Activated T-helper 1 cell treated with Interleukin-2 at 50 U/mL for 16 hours (primary cell): ENCODE data around the gene PEX14.

ENCODE experiments used
- DNase-seq: peaks from one replicate; pipeline ENCODE4 v3.0.0-alpha.2; 2020; ENCODE audit warnings: low read depth

Gene PEX14

DNA sequence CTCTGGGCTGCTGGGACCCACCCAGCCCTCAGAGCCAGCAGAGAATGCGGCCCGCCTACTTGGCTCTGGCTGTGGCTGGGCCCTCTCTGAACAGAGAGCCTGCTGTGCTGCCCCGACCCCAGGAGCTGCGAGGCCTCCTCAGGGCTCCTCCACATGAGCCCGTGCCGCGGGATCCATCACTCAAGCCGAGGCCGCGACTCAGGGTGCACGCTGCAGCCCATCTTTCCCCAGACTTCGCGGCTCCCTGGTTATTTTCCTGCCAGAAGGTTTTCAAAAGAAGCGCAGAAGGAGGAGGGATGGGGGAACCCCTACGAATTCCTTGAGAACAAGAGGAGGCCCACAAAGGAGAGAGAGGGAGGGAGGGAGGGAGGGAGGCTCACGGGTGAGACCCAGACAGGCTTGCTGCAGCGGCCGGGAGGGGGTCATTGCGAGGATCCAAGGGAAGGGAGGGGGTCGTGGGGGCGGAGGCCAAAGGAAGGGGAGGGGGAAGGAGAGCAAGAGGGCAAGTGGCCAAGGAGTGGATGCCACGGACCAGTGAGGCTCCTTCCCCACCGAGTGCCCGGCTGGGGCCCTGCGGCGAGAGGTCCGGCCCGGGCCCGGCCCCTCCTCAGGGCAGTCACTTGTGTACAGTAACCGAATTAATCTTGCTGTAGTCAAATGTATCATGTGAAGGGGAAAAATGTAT lies 174.9 kb downstream of the PEX14 start:
- DNase-seq = no peak

DNA sequence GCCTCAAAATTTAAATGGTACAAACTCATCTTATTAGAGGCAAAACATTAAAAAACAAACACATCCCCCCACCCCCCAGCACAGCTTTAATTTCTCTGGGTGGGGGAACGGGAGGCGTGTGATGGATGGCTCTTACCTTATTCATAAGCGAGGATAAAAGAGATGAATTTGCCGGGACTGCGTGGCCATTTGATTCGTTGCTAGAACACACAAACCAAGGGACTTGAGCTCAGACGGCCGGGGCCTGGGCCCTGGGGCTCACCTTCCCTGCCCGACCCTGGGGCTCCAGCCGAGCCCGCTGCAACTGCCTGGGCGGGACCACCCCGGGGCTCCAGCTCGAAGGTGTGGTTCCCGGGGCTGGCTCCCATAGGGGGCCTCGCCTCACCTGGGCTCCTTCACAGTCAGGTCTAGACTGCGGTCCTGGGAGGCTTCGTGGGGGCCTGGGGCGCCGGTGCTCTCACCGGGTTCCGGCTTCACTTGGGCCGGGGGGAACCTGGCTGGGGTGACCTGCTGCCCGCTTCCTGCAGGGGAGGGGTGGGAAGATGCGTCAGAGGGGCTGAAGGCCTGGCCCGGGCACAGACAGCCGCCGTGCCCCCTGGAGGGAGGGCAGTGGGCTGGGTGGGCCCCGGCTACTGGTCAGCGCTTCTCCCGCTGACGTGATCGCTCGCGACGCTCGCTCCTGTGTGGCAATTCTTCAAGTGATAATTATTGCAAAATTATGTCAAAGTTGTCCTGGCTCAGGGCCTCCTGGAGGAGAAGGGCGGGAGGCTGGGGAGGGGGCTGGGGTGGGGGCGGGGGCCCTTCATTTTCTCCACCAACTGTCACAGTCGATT lies 176.0 kb downstream of the PEX14 start:
- DNase-seq = no peak

DNA sequence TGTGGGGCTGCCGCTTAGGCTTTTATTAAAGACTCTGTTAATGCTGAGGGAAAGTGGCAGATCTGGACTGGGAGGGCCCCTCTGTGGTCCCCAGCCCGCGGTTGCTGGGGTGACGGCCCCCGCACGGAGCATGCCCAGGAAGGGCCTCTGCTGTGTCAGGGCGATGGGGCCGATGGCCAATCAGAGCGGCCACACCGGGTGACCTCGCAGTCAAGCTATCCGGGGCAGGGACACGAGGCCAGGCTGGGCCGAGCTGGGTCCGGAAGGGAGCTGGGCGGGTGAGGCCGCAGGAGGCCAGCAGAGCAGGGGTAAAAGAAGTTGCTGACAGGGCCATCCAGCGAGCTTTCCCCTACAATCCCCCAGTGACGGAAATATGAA lies 176.6 kb downstream of the PEX14 start:
- DNase-seq = no peak

DNA sequence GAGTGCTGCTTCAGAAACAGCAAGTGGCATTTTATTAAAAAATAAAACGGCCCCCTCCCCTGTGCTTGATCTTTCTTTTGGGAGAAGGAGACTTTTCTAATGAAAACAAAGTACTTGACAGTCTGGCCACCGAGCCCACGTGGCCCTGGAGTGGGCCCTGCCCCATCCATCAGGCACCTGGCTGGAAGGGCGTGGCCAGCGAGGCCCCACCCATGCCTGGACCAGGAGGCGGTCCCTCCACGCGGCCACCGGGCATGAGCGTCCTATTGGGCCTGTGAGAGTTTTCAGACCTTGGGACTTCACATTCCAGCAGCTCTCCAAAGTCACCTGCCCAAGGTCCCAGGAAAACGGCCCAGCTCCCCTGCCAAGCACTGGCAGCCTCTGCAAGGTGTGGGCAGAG lies 177.0 kb downstream of the PEX14 start:
- DNase-seq = no peak

DNA sequence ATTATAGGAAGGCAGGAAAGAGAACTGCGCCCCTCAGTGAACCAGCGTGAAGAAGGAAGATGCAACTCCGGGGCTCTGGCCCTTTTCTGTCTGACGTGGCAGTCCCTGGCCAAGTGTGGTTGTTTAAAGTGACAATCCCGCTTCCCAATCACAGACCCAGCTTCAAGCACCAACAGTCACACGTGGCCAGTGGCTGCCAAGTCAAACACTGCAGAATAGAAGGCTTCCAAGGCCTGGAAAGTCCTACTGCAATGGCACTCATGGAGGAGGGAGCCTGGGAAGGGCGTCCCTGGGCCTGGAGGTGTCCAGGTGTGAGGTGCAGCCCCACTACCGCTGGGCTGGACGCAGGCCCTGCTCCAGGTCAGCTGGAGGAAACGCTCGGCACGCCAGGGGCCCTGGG lies 177.9 kb downstream of the PEX14 start:
- no peak for DNase-seq

DNA sequence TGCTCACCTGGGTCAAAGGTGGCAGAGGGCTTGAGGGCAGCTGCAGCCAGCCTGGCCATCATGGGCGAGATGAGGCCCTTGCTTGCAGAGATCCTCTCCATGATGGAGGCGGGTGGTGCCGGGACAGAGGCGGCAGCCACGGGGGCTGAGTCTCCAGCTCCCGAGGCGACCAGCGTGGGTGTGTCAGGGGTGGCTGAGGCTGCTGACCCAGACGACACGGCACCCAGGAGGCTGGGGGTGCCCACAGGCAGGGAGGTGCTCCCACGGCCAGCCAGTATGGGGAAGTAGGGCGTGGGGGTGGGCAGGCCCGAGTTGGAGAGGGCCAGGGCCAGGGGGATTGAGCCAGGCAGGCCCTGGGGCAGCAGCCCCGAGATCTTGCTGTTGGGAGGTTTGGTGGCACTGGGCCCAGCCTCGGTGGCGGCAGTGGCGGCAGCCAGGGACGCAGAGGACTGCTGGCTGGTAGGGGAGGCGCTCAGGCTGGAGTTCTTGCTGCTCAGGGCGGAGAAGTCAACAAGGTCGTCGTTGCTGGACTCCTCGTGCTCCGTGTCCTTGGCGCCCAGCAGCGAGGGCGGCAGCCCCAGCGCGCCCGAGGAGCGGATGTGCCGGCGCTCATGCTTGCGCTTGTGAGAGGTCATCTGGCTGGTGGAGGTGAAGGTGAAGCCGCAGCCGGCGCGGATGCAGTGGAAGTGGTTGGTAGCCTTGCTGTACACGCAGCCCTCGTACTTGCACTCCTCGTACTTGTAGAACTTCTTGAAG lies 178.8 kb downstream of the PEX14 start:
- no peak for DNase-seq

DNA sequence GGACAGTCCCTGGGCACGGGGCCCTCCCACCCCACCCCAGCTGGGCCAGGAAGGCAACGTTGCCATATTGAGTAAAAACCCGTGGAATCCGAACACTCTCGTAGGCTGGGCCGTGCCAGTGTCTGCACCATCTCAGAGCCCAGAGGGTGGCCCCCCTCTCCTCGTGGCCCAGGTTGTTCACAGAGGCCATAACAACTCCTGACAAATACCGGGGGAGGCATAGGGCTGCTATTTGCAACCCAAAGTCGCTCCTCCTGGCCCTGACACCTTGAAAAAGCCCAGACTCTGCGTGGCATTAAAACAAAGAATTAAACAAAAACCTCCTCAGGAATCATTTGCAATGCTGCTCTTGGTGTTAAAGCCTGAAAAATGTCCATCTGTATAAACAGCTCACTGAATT lies 180.3 kb downstream of the PEX14 start:
- no peak for DNase-seq

DNA sequence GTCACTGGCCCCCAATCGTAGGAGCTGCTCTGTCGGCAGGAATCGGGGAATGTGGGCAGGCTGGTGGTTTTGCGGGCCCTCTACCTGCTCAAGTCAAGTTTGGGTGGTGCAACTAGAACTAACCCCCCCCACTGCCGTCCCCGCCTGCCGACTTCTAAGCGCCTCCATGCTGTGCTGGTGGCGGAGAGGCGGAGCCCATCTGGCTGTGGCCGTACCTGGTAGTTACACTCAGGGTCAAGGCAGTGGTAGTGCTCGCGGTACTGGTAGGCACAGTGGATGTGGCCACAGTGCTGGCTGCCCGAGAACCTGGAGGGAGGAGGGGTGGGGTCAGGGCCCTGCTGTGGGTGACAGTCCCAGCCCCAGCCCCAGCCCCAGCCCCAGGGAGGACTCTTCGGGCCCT lies 181.7 kb downstream of the PEX14 start:
- DNase-seq = no peak

DNA sequence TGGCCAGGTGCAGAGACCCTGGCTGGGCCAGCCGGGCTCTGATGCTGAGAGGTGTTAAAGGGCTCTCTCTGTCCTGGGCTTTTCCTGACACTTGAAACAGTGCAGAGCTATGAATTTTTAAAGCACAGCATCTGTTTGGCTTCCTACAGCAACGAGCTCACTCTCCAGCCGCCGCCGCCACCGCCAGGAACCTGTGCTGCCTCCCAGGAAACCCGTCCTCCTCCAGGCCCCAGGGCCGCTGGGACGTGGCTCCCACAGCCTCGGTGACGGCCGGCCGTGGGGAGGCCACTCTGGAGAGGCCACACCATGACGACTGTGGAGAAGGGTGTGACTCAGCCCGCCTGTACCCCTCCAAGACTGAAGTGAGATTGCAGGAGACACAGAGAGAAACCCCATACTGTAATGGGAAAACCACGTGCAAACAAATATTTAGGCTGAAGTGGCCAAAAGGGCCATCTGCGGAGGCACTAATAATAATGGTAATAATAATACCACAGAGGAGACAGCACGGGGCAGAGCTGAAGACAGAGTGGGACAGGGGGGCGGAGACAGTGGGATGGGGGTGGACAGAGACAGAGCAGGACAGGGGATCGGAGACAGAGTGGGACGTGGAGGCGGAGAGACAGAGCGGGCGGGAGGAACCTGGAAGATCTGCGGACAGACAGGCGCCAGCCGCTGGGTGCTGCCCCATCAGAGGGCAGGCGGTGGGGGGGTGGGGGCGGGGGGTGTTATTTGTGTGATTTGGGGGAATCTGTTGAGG lies 182.5 kb downstream of the PEX14 start:
- no peak for DNase-seq

DNA sequence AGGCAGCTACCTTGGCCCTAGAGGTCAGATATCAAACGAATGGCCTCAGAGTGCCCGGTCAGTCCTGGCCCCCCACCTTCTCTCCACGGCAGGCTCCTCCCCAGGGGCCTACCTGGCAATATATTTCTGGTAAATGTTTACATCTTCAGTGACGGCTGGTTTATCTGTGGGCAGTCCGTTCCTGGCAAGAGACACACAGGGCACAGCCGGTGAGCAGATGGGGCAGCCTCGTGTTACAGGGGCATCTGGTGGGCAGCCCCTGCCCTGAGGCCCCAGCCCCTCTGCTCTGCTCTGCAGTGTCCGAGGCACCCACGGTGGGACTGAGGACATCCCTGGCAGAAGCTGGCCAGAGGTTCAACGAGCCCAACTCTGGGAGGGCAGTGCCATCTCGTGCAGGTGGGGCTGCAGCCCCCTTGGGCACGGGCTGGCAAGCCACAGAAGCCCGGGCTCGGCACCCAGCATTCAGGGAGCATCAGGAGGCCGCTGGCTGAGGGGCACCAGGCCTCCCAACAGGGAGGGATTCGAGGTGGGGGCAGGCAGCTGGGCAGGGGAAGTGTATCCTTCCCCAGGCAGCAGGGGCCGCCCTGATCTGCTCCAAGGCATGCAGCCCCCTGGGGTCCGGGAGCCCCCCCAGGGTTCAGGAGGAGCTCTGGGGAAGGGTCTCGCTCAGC lies 183.8 kb downstream of the PEX14 start:
- DNase-seq = no peak

DNA sequence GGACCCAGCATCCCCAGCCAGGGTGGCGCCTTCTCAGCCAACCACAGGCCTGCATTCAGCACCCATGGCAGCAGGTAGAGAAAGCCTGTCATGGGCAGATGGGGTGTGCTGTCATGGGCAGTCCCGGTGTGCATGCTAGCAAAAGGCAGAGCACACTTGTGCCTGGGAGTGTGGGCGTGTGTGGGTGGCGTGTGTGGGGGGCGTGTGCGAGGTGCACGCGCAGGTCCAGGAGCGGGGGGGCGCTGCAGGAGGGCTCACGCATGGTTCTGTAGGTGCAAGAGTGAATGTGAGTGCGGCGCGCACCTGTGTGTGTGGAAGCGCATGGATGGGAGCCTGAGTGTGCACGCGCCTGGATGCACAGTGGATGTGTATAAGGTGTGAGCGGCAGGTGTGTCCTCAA lies 184.5 kb downstream of the PEX14 start:
- no peak for DNase-seq

DNA sequence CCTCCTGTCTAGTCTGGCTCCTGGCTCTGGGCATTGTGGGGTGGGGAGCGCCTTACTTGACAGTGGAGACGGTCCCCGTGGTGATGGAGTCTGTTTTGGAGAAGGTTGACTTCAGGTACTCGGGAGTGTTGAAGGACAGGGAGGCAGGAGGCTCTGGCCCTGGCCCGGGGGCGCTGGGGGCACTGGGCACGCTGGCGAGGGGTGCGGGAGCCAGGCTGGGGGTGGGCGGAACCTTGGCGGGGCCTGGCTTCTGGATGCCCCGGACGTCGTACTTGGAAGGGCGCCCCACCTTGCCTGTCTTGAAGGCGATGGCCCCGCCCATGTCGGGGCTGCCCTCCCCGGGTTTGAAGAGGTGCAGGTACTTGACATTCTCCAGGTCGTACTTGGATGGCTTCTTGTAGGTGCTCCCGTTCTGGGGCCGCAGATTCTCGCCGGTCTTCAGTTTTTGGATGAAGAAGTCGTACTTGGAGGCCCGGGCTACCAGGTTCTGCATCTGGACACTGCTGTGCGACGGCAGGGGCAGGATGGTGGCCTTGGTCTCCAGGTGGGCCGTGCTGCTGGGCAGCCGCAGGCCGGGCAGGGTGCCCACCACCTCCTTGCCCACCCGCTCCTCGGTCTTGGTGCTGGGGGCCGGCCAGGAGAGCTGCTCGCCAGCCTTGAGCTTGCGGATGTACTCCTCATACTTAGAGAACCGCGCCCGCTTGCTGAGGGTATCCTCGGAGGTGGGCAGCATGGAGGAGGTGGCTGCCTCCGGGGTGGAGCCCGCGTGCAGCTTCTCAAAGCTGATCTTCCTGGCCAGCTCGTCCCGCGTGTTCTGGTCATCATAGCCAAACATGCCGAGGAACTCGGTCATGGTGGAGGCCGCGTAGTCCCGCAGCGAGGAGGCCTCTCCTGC lies 185.1 kb downstream of the PEX14 start:
- no peak for DNase-seq

DNA sequence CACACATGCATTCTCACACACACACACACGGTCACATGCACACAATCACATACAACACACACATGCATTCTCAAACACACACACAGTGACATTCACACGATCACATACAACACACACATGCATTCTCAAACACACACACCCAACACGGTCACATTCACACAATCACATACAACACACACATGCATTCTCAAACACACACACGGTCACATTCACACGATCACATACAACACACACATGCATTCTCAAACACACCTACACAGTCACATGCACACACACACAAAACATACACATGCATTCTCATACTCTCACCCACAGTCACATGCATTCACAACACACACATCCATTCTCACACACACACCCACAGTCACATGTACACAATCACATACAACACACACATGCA lies 186.7 kb downstream of the PEX14 start:
- DNase-seq = no peak

DNA sequence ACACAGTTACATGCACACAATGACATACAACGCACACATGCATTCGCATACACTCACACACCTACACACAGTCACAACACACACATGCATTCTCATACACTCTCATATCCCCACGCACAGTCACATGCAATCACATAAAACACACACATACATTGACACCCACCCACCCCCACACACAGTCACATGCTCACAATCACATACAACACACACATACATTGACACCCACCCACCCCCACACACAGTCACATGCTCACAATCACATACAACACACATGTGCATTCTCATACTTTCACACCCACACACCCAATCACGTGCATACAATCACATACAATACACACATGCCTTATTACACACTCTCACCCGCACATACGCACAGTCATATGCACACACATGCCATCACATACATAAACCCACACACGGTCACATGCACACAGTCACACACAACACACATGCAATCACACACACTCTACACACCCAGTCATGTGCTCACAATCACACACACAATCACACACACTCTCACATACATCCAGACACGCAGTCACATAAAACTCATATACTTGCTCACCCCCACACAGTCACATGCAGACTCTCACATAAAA lies 187.4 kb downstream of the PEX14 start:
- no peak for DNase-seq

DNA sequence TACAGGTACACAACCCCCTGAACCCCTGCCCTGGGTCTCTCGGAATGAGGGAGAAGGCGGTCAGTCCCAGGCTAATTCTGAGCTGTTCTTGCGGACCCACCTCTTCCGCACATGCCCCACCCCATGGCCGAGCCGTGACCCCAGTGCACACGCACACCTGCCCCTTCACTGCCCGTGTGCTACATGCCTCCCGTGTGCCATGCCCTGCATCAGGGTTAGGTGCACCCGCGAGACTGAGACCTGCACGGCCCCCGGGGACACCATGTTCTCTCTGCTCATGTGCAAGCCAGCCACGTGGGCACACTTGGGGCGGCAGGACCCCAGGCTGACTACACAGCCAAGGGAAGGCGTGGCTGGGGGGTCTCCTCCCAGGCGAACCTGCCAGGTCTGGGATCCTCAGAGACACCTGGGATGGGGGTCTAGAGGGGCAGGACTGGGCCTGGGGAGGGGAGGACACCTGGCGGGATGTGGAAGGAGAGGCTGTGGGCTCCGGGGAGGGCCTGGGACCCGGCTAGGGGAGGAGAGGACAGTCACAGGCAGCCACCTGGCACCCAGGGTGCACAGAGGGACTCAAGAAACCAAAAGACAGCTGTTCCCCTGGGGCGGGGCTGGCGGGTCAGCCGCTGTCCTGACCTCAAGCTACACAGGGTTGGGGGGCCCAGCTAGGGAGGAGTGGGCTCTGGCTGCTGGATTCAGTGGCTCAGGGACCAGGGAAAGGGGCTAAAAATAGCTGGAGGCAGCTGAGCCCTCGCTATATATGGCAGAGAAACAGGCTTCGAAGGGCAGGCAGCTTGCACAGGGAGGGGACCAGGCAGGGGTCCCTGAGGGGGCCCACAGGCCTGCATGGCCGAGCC lies 188.3 kb downstream of the PEX14 start:
- DNase-seq = no peak

DNA sequence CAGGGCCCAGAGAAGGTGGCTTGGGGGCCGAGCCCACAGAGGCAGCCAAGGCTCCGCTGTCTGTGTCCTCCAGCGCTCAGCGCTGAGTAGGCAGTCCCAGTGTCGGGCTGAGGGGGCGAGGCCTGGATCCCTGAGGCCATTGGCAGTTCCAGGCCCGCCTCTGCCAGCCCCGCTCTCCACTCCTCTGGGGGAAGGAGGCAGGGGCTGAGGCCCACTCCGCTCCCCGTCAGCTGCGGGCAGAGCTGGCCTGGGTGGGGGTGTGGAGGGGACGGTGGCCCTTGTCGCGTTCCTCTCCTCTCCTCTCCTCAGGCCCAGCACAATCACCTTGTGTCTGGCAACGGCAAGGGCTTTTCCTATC lies 188.9 kb downstream of the PEX14 start:
- DNase-seq = no peak

DNA sequence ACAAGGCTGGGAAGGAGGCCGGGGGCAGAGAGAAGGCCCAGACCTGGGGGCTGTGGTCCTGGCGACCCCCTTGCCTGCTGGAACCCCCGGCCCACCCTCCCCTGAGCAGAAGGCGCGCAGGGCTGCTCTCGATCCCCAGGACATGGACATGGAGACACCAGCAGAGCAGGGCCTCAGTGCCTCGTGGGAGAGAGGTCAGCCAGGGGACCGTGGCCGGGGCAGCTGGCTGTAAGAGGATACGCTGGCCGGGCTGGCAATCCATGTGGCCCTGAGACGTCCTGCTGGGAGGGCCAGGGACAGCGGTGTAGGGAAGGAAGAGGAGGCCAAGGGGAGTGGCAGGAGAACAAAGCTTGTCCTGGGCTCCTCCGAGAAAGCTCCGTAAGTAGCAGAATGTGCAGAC lies 189.5 kb downstream of the PEX14 start:
- no peak for DNase-seq

DNA sequence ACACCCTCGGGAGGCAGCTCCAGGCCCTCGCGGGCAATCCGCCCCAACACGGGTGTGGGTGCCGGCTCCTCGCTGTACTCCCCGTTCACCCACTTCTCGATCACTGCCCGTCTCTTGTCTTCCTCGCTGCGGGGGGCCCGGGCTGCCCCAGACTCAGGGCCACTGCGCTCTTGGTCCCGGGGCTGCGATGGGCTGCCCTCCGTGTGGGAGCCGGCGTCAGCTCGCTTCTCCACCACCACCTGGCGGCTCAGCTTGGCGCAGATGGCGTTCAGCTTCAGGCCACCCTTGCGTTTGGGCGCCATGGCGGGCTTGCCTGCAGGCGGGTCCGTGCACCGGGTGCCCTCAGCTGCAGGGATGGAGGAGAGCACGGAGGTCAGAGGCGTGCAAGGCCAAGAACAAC lies 190.5 kb downstream of the PEX14 start:
- DNase-seq = no peak
